Measurements from ENCODE around the gene RCVRN. TPM values are rescaled to one million over a fixed set of nuclear protein-coding genes. Genes with fewer than 3 reads are reported as not detected.

Gene RCVRN
- total RNA-seq: not detected
- not detected for polyA plus RNA-seq (2013, experiment 1 of 2)
- polyA plus RNA-seq (2013, experiment 2 of 2): 0.07 TPM
- total RNA-seq: 0 to 0.14 (median 0) reads per million in 172 experiments

- Mint-ChIP-seq H3K27ac (no peak within 1 kb of the TSS), H3K27me3 (peaks cover 21% of the 10 kb centered on the region), H3K4me3 (no peak within 1 kb of the TSS), H3K36me3 (ENCODE audit: low read depth) (no peaks in the 10 kb centered on the region), H3K4me1 (ENCODE audit: low read depth) (no peaks in the 10 kb centered on the region), H3K9me3 (no peaks in the 10 kb centered on the region)
- Histone ChIP-seq H3K36me3 (ENCODE audit: insufficient read depth, low read length) (no peaks in the 10 kb centered on the region), H3K4me1 (ENCODE audit: insufficient read depth, low read length) (no peaks in the 10 kb centered on the region), H3K4me3 (ENCODE audit: low read length) (no peak within 1 kb of the TSS), H3K27ac (ENCODE audit: low read depth in 1 of 2, low read length in 2 of 2) (no peak within 1 kb of the TSS), H3K27me3 (ENCODE audit: control insufficient read depth in 1 of 2, insufficient read depth in 2 of 2, low read length in 2 of 2) (no peaks in the 10 kb centered on the region), H3K9me3 (ENCODE audit: control insufficient read depth in 1 of 2, insufficient read depth in 1 of 2, low read length in 2 of 2) (peaks cover 0 to 6% of the 10 kb centered on the region in 2 experiments)
- TF ChIP-seq CTCF (IDR thresholded peaks at IDR 0.05): no peak
- CTCF ChIA-PET: no interaction called here
- no peak for ATAC-seq (ENCODE audit: poor library complexity)
- POLR2A ChIA-PET: no interaction called here
- intact Hi-C loops (cut with DNase I, micrococcal nuclease): no loop called here
- DNase-seq: no peak
Measured at GRCh38 chr17:9905078-9905415, at the start of gene RCVRN. TSS of gene RCVRN (minus strand) at chr17:9905271. CDS start at chr17:9905180, 91 bp downstream.

- Mint-ChIP-seq H3K27ac (no peak overlapping the region), H3K36me3 (ENCODE audit: low read depth) (no peaks in the 10 kb centered on the region), H3K9me3 (no peaks in the 10 kb centered on the region), H3K4me3 (no peak overlapping the region), H3K4me1 (ENCODE audit: low read depth) (no peaks in the 10 kb centered on the region), H3K27me3 (no peaks in the 10 kb centered on the region)
- Histone ChIP-seq H3K4me1 (ENCODE audit: insufficient read depth, low read length) (no peaks in the 10 kb centered on the region), H3K4me3 (ENCODE audit: low read length) (no peak overlapping the region), H3K27me3 (ENCODE audit: control insufficient read depth in 1 of 2, insufficient read depth in 2 of 2, low read length in 2 of 2) (no peaks in the 10 kb centered on the region), H3K36me3 (ENCODE audit: insufficient read depth, low read length) (no peaks in the 10 kb centered on the region), H3K9me3 (ENCODE audit: control insufficient read depth in 1 of 2, insufficient read depth in 1 of 2, low read length in 2 of 2) (no peaks in the 10 kb centered on the region), H3K27ac (ENCODE audit: low read depth in 1 of 2, low read length in 2 of 2) (no peak overlapping the region)
- no peak for ATAC-seq (ENCODE audit: poor library complexity)
- POLR2A ChIA-PET: no interaction called here
- CTCF ChIA-PET: no interaction called here
- no peak for TF ChIP-seq CTCF (IDR thresholded peaks at IDR 0.05)
- DNase-seq: no peak
- intact Hi-C loops (cut with DNase I, micrococcal nuclease): no loop called here
Measured at GRCh38 chr17:9953492-9953891, 48.4 kb upstream of the RCVRN start.

- Histone ChIP-seq H3K4me1 (ENCODE audit: insufficient read depth, low read length) (no peaks in the 10 kb centered on the region), H3K27ac (ENCODE audit: low read depth in 1 of 2, low read length in 2 of 2) (no peak overlapping the region), H3K36me3 (ENCODE audit: insufficient read depth, low read length) (no peaks in the 10 kb centered on the region), H3K4me3 (ENCODE audit: low read length) (no peak overlapping the region), H3K9me3 (ENCODE audit: control insufficient read depth in 1 of 2, insufficient read depth in 1 of 2, low read length in 2 of 2) (no peaks in the 10 kb centered on the region), H3K27me3 (ENCODE audit: control insufficient read depth in 1 of 2, insufficient read depth in 2 of 2, low read length in 2 of 2) (no peaks in the 10 kb centered on the region)
- no peak for TF ChIP-seq CTCF (IDR thresholded peaks at IDR 0.05)
- ChIA-PET CTCF (no interaction called here), POLR2A (no interaction called here)
- Mint-ChIP-seq H3K4me1 (ENCODE audit: low read depth) (no peaks in the 10 kb centered on the region), H3K36me3 (ENCODE audit: low read depth) (no peaks in the 10 kb centered on the region), H3K27me3 (no peaks in the 10 kb centered on the region), H3K27ac (no peak overlapping the region), H3K9me3 (no peaks in the 10 kb centered on the region), H3K4me3 (no peak overlapping the region)
- intact Hi-C loops (cut with DNase I, micrococcal nuclease): no loop called here
- no peak for ATAC-seq (ENCODE audit: poor library complexity)
- no peak for DNase-seq
Measured at GRCh38 chr17:9951803-9952202, 46.7 kb upstream of the RCVRN start.
